ENCODE measurements around the gene GNAT1.

Gene GNAT1

GRCh38 chr3:50160561-50160983 lies 30.8 kb upstream of the GNAT1 start:
- no peak overlapping the region for H3K4me2 ChIP-seq (ENCODE audit: low read length)
- no peaks in the 10 kb centered on the region for H3K79me2 ChIP-seq (ENCODE audit: low read length)
- H3K4me1 ChIP-seq (ENCODE audit: low read length): no peaks in the 10 kb centered on the region
- 0 out of 2 replicates have a peak, but pooled peaks cover 5% of the 10 kb centered on the region for H3K27me3 ChIP-seq (ENCODE audit: low read depth, low read length)
- H3K4me3 ChIP-seq (ENCODE audit: low read length): no peak overlapping the region
- no peaks in the 10 kb centered on the region for H3K9me3 ChIP-seq (ENCODE audit: insufficient read depth, low read length)
- no peaks in the 10 kb centered on the region for H3K36me3 ChIP-seq (replicated peaks; ENCODE audit: low read depth, low read length)
- H3K27ac ChIP-seq (ENCODE audit: low read length): no peak overlapping the region
- TF ChIP-seq, protein P1, sequence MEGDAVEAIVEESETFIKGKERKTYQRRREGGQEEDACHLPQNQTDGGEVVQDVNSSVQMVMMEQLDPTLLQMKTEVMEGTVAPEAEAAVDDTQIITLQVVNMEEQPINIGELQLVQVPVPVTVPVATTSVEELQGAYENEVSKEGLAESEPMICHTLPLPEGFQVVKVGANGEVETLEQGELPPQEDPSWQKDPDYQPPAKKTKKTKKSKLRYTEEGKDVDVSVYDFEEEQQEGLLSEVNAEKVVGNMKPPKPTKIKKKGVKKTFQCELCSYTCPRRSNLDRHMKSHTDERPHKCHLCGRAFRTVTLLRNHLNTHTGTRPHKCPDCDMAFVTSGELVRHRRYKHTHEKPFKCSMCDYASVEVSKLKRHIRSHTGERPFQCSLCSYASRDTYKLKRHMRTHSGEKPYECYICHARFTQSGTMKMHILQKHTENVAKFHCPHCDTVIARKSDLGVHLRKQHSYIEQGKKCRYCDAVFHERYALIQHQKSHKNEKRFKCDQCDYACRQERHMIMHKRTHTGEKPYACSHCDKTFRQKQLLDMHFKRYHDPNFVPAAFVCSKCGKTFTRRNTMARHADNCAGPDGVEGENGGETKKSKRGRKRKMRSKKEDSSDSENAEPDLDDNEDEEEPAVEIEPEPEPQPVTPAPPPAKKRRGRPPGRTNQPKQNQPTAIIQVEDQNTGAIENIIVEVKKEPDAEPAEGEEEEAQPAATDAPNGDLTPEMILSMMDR (IDR thresholded peaks at IDR 0.05; ENCODE audit: low read depth, low read length): no peak
- TF ChIP-seq EZH2phosphoT487 (IDR thresholded peaks at IDR 0.05; ENCODE audit: low read depth): no peak
- no peaks in the 10 kb centered on the region for H4K20me1 ChIP-seq (ENCODE audit: insufficient read depth, low read length)
- no peak overlapping the region for H3K9ac ChIP-seq (ENCODE audit: low read length)
- no peak overlapping the region for H2AFZ ChIP-seq (ENCODE audit: low read depth, low read length)

DNA sequence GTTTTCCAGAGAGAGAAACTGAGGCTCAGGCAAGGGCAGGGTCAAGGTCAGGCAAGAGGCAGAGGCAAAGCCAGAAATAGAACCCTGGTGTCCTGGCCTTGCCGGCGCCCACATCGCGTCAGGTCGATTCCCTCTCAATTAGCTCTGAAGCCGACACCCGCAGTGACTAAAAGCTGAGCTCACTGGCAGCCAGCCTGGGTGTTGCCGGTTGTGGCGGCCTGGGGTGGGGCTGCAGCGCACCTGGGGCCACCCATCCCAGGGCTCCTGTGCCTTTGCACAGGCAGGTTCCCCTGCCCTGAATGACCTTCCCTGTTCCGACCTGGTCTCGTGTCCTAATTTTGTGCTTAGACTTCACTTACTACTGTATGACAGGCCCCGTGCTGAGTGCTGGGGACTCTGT lies 30.1 kb upstream of the GNAT1 start:
- H3K36me3 ChIP-seq (replicated peaks; ENCODE audit: low read depth, low read length): no peaks in the 10 kb centered on the region
- H3K9me3 ChIP-seq (ENCODE audit: insufficient read depth, low read length): no peaks in the 10 kb centered on the region
- no peaks in the 10 kb centered on the region for H3K4me1 ChIP-seq (ENCODE audit: low read length)
- no peak overlapping the region for H3K4me3 ChIP-seq (ENCODE audit: low read length)
- TF ChIP-seq, protein P1 (IDR thresholded peaks at IDR 0.05; ENCODE audit: low read depth, low read length): no peak
- TF ChIP-seq EZH2phosphoT487 (IDR thresholded peaks at IDR 0.05; ENCODE audit: low read depth): no peak
- H4K20me1 ChIP-seq (ENCODE audit: insufficient read depth, low read length): no peaks in the 10 kb centered on the region
- H3K79me2 ChIP-seq (ENCODE audit: low read length): no peaks in the 10 kb centered on the region
- no peak overlapping the region for H2AFZ ChIP-seq (ENCODE audit: low read depth, low read length)
- H3K4me2 ChIP-seq (ENCODE audit: low read length): no peak overlapping the region
- H3K9ac ChIP-seq (ENCODE audit: low read length): no peak overlapping the region
- no peaks in the 10 kb centered on the region for H3K27me3 ChIP-seq (ENCODE audit: low read depth, low read length)
- H3K27ac ChIP-seq (ENCODE audit: low read length): no peak overlapping the region

DNA sequence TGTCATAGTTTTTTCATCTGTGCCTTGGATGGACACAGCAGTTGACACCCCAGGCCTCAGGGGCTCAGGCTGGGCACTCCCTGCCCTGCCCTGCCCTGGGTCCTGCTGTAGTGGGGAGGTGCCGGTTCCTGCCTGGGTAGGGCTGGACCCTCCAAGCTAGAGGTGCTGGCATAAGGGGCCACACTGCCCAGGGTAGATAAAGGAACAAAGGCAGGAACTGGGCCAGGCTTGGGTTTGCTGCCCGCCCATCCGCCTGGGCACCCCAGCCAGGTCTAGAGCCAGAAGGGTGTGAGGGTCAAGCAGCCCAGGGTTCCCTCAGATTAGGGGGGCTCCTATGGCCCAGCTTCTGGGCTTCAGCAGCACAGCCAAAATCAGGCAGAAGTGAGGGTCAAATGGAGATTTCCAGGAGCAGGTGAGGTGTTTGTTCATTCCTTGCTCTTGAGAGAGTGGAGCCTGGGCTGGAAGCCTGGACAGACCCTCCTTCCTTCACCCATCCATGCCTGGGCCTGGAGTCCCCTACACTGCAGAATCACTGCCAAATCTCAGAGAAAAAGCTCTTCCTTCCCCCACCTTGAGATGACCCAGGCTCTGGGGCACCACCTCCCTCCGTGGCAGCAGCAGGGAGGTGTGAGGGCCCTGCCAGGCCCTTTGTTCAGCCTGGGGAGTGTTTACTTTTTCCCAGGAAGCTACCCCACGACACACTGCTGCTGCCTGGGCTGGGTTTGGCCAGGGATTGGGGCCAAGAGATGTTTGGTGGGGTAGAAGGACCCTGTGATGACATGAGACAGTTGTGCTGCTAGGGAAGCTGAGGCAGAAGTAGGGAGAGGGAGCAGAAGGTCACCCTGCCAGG lies 29.2 kb upstream of the GNAT1 start:
- Histone ChIP-seq H4K20me1 (ENCODE audit: insufficient read depth, low read length) (no peaks in the 10 kb centered on the region), H3K4me2 (ENCODE audit: low read length) (no peak overlapping the region), H2AFZ (ENCODE audit: low read depth, low read length) (no peak overlapping the region), H3K9ac (ENCODE audit: low read length) (no peak overlapping the region), H3K9me3 (ENCODE audit: insufficient read depth, low read length) (no peaks in the 10 kb centered on the region), H3K27me3 (ENCODE audit: low read depth, low read length) (no peaks in the 10 kb centered on the region), H3K4me3 (ENCODE audit: low read length) (no peak overlapping the region), H3K4me1 (ENCODE audit: low read length) (no peaks in the 10 kb centered on the region), H3K79me2 (ENCODE audit: low read length) (no peaks in the 10 kb centered on the region), H3K36me3 (replicated peaks; ENCODE audit: low read depth, low read length) (no peaks in the 10 kb centered on the region), H3K27ac (ENCODE audit: low read length) (no peak overlapping the region)
- TF ChIP-seq, protein P1 (IDR thresholded peaks at IDR 0.05; ENCODE audit: low read depth, low read length): no peak
- TF ChIP-seq EZH2phosphoT487 (IDR thresholded peaks at IDR 0.05; ENCODE audit: low read depth): no peak

DNA sequence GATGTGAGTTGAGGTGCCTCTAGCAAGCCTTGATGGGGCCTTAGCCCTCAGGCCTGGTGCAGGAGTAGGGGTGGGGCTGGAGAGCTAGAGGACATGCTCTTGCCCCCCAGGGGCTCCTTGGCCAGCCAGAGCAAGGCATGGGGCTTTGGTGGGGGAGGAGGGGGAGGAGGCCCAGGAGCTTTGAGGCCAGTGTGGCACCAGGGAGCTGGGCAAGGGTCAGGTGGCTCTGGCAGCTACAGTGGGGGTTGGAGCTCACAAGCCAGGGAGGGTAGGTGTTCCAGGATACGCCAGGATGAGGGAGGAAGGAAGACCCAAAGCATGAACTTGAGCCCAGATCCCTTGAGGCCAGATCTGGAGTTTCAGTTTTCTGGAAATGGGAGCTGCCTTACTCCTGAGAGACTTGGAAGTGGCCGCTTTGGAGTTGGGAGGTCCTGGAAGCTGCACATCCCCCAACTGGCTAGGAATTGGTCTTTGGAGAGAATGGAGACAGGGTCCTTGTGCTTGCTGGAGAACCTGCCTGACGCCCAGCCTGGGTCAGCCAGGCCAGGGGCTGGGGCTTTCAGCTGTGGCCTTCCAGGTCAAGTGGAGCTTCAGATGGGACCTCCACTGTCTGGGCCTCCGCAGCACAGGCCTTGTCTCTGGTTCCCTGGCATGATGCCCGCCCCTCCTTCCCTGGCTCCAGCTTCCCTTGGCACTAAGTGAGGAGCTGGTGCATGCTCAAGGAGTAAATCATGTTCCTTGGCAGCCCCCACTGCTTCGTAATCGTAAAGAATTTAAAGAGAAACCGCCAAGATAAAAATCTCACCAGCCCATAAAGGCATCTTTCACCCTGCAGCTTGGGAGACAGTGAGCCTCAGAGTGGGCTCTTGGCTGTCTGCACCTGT lies 27.6 kb upstream of the GNAT1 start:
- H2AFZ ChIP-seq (ENCODE audit: low read depth, low read length): no peak overlapping the region
- no peaks in the 10 kb centered on the region for H3K9me3 ChIP-seq (ENCODE audit: insufficient read depth, low read length)
- H3K79me2 ChIP-seq (ENCODE audit: low read length): no peaks in the 10 kb centered on the region
- H3K36me3 ChIP-seq (replicated peaks; ENCODE audit: low read depth, low read length): no peaks in the 10 kb centered on the region
- H3K27ac ChIP-seq (ENCODE audit: low read length): no peak overlapping the region
- TF ChIP-seq, protein P1 (IDR thresholded peaks at IDR 0.05; ENCODE audit: low read depth, low read length): no peak
- TF ChIP-seq EZH2phosphoT487 (IDR thresholded peaks at IDR 0.05; ENCODE audit: low read depth): no peak
- H3K9ac ChIP-seq (ENCODE audit: low read length): no peak overlapping the region
- no peak overlapping the region for H3K4me2 ChIP-seq (ENCODE audit: low read length)
- no peaks in the 10 kb centered on the region for H3K4me1 ChIP-seq (ENCODE audit: low read length)
- no peaks in the 10 kb centered on the region for H3K27me3 ChIP-seq (ENCODE audit: low read depth, low read length)
- no peak overlapping the region for H3K4me3 ChIP-seq (ENCODE audit: low read length)
- H4K20me1 ChIP-seq (ENCODE audit: insufficient read depth, low read length): no peaks in the 10 kb centered on the region

All from OCI-LY3 (cell line).